T-helper 1 cell treated with Interleukin-12 subunit alpha and Interleukin-12 subunit beta and Interleukin-4 antibody, amounts not matched to agents 30 ng/mL and 1 ng/mL, for 36 hours (primary cell): ENCODE results near the gene B3GALNT2. TPM values are rescaled to one million over a fixed set of nuclear protein-coding genes. Genes with fewer than 3 reads are reported as not detected.
"Not testable (repeated sequence)": the region's sequence is repeated elsewhere in the genome, so short reads cannot be mapped to it uniquely, and the experiment has no call there.

Source experiments
- intact Hi-C: fragments of 100-400 bp; cut with micrococcal nuclease; formaldehyde crosslinking; loops from one replicate; pipeline ENCODE4 v1.15.1; 2024
- total RNA-seq: library from RNA; stranded (reverse); gene quantifications from 2 replicates; pipeline ENCODE4 v1.2.3, GENCODE V29; 2022

The B3GALNT2 gene
- total RNA-seq, 1 donor from 2014 or later, result 9.2 TPM

DNA sequence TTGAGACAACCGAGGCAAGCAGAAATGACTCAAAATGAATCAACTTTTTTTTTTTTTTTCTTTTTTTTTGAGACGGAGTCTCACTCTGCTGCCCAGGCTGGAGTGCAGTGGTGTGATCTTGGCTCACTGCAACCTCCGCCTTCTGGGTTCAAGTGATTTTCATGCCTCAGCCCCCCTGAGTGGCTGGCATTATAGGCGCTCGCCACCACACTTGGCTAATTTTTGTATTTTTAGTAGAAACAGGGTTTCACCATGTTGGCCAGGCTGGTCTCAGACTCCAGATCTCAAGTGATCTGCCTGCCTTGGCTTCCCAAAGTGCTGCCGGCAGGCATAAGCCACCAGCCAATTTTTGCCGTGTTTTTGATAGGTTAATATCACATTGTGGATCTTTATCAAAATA, 46.4 kb downstream of the B3GALNT2 start:
- intact Hi-C loops, result not testable (repeated sequence)

DNA sequence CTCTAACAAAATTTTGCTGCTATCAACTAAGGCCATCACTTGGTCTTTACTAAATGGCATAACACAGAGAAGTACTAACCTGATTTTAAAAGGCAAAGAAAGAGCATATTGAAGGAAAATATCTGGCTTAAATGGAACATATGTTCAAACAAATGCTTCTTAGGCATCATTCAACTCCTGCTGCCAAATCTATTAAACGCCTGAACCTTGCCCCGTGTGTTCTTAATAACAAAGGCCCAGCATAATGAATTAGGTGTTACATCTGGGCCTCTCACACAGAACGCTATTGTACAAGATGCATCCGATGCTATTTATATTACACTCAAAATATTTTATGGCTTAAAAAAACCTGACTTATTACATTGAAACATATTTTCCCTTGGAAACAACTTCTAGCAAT, 48.4 kb downstream of the B3GALNT2 start:
- intact Hi-C loops, result no loop called here

DNA sequence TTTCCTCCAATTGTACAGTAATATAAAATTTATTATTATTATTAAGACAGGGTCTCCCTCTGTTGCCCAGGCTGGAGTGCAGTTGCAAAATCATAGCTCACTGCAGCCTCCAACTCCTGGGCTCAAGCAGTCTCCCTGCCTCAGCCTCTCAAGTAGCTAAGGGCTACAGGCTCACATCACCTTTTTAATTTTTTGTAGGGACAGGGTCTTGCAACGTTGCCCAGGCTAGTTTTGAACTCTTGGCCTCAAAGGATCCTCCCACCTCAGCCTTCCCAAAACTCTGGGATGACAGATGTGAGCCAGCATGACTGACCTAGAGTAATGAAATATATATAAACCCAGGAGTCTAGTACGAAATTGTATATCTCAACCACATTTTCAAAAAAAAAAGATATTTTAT, 49.2 kb downstream of the B3GALNT2 start:
- intact Hi-C loops, result no loop called here

DNA sequence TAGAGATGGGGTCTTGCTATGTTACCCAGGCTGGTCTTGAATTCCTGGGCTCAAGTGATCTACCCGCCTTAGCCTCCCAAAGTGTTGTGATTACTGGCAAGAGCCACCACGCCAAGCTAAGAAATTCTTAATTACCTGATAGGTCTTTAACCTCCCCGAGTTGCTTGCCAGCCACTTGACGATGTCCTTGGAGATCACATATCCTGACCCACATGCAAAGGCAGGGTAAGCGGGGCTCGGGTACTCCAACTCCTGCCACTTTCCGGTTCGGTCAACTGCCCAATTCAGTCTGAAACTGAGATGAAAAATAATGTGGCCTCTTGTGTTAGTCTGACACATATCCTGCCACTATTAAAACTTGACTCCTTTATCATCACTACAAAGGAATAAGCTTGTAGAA, 50.2 kb downstream of the B3GALNT2 start:
- intact Hi-C loops, result no loop called here

DNA sequence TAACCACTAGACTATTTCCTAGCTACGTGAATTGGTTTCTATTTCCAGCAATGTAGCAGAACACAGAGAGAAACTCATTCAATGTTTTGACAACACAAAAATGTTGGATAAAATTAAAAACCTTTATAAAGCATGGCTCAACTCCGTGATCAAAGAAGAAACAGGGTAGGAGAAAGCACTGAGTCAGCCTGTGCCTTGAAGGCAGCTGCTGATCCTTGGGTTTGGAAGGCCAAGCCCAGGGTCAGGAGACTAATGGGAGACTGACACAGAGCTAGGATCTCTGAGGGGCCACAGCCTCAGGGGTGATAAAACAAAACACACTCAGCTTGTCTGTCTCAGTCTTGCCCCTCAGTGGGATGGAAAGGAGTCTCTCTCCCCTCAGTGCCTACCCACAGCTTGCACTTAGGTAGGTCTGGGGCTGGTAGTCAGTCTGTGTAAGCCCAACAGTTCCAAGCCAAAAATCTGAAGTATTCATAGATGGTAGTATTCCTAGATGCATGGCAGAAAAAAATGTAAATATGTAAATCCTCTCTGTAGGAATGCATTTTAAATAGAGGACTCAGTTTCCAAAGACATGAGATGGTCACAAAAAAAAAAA, 53.3 kb downstream of the B3GALNT2 start:
- intact Hi-C loops, result no loop called here

DNA sequence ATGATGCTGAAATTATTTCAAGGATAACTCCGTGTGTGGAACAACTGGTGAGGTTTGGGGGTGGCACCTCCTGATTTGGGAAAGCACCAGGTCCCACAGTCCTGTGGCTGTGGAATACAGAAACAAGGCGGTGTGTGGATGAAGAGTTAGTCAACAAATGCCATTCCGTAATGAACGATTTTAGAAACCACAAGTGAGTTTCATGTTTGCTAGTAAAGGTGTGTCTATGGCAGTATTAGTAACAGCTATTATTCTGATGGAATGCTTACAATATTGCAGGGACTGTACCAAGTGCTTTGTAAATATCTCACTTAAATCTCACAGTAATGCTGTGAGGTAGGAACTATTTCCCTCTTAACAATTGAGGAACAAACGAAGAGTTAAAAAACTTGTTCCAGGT, 53.8 kb downstream of the B3GALNT2 start:
- intact Hi-C loops, result no loop called here

DNA sequence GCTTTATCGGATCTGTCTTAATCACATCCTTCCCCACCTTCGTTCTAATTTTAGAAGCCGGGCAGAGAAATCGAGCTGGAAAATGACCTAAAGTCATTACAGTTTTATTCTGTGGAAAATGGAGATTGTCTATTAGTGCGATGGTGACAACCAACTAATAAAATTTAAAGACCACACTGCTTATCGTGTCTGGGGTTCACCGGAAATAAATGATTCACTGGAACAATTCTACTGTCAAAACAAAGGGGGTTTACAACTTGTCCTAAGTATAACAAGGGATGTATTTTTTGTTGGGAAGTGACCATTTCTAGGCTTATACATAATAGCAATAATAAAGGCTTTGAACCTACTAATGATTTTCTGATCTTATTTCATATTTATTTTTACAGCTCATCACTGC, 55.6 kb downstream of the B3GALNT2 start:
- intact Hi-C loops, result no loop called here

DNA sequence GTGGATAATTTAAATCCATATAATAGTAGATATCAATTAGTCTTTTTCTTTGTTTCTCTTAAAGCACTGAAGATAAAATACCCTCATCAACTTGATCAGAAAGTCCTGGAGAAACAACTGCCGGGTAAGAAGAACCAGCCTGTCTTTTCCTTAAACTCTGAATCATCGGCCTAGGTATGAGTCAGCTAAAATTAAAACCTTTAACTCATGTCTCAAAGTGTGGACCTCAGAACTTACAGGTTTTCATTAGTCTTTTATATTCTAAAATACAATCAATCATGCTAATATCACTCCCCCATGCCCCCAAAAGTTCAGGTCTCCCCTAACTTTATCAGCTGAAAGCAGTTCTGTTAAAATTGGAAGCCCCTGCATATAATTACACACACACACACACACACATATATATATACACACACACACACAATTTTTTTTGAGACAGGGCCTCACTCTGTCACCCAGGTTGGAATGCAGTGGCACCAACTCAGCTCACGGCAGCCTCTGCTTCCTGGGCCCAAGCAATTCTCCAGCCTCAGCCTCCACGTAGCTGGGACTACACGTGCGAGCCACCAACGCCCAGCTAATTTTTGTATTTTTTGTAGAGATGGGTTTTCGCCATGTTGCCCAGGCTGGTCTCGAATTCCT, 61.3 kb downstream of the B3GALNT2 start:
- intact Hi-C loops, result no loop called here

DNA sequence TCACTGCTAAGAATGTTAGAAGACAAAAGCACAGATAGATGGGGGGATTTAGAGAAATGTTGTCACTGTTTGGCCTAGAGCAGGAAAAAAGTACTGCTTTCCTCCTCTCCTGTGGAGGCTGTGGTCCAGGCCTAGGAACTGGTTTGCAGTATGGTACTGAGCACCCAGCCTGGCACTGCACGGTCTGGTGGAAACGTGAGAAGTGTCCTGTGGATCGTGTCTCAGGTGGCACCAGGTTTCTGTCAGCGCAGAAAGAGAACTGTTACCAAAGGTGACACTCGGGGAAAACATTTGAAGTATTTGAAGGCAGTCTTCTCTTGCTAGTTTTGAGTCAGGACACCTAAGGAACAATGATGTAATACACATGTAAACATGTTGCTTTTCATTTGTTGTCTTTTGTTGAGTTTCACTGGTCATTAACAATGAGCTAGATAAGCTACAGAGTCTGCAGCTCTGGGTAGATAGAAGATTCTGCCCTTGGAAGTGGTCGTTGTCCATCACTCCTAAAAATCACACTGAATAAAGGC, 63.0 kb downstream of the B3GALNT2 start:
- intact Hi-C loops, result no loop called here

DNA sequence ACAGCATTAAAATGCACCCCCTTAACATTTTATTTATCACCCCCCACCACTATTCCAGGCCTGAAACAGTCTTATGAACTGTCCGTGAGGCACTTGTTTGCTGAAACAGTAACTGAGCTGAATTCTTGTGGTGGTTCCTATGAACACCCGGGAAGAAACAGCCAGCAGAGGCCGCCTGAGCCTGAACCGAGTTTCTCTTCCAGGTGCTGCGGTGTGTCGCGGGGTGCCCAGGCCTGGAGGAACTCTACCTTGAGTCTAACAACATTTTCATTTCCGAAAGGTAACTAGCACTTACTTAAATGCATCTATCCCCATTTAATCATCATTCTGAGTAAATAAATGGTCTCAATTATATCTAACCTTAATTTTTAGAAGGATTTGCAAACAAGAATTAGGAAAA, 70.3 kb downstream of the B3GALNT2 start:
- intact Hi-C loops, result no loop called here

DNA sequence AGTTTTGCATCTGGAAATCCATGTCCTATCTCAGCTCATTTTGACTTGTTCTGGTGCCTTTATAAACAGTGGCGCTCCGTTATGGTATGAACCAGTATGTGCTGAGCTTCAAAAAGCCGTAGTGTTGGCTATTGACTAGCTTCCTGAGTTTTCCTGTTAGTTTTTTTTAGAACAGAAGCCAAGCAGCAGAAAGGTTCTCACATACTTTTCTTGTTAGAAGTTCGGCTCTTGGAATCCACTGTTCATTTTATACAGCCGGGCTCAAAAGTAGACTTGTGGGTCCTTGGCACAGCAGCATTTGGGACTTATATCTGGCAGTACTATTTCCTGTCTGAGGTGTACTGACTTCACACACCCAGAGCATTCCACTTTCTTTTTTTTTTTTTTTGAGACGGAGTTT, 73.3 kb downstream of the B3GALNT2 start:
- intact Hi-C loops, result no loop called here

DNA sequence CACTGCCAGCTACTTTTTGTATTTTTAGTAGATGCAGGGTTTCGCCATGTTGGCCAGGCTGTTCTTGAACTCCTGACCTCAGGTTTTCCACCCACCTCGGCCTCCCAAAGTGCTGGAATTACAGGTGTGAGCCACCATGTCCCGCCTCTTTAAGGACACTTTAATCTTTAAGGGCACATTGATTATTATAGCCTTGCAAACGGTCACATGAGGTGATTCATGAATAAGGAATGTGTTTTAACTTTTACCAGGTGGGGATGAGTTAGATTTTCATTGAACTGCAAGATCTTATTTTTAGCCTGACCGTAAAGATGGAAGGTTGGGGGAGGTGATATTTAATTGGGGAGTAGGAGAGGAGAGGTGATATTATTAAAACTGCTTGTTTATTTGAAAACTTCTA, 75.1 kb downstream of the B3GALNT2 start:
- intact Hi-C loops, result no loop called here

DNA sequence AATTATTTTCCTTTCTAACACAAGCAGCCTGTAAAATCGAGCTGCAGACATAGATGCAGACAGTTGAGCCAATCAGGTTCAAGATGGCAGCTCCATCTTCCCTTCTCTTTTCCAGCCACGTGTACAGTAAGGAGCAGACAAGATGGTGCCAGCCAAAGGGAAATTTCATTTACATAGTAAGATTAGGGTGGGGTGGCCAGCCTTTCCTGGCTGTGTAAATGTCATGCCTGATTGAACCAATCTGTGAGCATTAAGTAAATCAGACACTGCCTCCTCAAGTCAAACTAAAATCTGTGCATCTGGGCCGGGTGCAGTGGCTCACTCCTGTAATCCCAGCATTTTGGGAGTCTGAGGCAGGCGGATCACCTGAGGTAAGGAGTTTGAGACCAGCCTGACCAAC, 76.8 kb downstream of the B3GALNT2 start:
- intact Hi-C loops, result no loop called here

DNA sequence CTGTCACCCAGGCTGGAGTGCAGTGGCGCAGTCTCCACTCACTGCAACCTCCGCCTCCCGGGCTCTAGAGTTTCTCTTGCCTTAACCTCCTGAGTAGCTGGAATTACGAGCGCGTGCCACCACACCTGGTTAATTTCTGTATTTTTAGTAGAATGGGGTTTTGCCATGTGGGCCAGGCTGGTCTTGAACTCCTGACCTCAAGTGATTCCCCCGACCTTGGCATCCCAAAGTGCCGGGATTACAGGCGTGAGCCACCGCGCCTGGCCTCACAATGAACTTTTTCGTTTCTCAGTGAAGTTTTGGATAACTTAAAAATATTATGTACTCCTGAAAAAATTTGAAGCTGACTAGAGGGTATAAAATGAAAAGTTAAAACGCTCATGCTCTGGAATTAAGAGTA, 77.6 kb downstream of the B3GALNT2 start:
- intact Hi-C loops, result no loop called here

DNA sequence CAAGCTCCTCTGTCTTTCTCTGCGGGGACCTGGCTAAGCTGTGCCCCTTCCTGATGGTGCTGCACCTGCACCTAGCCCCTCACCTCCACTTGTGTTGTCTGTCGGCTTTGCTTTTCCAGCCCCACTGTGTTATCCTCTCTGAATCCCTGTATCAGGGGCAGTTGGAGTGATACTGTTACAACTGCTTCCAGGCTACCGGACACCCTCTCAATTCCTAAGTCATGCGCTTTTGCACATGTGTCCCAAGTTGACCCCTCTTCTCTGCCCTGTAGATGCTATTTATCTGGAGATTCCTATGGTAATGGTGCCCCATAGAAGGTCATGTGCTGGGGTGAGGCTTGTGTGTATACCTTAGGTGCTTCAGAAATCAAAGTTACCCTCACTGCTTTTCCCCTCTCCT, 78.1 kb downstream of the B3GALNT2 start:
- intact Hi-C loops, result no loop called here

DNA sequence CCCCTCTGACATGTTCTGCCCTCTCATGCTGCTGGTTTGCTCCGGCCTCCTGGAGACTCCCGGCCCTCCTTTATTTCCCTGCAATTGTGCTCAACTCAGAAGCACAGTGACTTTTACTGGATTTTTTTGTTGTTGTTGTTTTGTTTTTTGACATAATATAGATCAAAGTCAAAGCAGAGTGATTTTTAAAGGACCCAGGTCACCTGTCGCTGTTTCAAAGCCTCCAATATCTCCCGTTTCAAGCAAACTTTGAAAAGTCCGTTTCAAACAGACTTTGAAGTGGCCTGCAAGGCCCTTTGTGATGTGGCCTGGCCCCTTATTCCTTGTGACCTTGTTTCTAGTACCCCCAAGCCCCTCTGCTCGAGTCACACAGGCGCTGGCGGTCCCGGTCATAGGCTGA, 78.9 kb downstream of the B3GALNT2 start:
- intact Hi-C loops, result no loop called here

DNA sequence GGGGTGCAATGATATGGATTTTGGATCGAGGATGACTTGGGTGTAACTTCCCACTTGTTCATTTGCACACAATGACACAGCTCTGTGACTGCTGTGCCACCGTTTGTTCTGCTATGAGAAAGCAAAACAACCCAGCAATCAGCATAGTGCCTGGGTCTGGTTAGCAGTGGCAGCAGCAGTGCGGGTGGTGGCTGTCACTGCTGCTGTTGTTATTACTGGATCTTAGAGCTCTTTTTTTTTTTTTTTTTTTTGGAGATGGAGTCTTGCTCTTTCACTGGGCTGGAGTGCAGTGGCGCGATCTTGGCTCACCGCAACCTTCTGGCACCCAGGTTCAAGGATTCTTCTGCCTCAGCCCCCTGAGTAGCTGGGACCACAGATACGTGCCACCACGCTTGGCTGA, 80.2 kb downstream of the B3GALNT2 start:
- intact Hi-C loops, result no loop called here

DNA sequence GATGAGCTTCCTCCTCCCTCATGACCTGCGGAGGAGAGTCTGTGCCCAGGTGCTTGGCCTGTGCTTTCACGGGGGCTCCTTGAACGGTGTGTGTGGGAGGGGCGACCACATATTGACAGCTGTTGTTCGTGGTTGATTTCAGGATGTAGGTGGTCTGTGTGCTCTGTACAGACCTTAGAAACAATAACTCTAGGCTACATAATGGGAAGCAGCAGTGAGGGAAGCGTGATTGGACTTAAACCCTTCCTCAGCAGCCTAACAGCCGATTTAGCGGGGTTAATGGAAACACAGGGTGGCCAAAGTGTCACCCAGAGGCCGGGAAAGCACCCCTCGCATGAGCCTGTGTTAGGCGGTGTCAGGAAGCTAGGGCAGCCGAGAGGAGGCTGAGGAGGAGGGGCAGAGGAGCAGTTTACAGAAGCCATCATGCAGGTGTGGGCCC, 81.0 kb downstream of the B3GALNT2 start:
- intact Hi-C loops, result no loop called here

DNA sequence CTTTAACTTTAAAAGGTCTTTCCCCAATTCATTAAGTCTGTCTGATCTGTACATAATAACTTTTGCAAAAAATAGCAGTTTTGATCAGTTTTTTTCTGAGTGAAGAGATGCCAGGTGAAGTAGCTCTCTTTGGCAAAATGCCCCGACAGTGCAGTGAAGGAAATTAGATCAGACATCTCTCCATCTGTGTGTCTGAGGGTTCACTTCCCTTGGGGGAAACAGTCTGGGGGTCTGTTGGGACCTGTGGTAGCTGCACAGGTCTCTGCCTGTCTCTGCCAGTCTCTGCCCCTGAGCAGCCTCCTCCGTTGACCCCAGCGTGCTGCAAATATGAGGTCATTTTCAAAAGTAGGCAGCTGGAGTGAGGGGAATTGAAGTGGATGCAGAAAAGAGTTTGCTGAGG, 82.5 kb downstream of the B3GALNT2 start:
- intact Hi-C loops, result no loop called here

DNA sequence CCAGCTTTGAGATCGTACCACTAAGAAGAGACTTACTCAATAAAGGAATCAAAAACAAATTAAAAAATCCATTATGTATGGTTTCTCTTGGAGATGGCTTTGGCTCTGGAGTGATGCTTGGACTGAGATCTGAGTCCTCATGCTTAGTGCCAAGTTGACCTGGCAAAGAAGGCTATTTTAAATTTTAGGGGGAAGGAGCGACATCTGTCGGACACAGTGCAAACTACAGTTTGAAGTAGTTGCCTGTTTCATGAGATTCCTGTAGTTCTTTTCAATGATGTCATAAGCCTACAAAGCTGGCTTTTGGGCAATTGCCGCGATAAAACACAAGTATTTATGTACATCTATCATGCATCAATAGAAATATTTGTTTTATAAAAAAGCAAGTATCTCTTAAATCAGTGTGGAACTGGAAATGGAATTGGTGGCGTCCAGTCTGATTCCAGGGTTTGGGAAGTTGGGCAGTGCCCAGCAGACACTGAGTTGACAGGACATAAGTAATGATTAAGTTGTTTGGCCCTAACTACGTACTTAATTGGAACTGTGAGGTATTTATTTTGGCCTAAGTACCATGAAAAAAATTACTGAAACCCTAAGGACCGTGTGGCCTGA, 87.1 kb downstream of the B3GALNT2 start:
- intact Hi-C loops, result loop anchor here (1.0 to 5.0 kb wide), 10 partner anchors 50 to 930 kb away; partner anchors contain the start of genes B3GALNT2, RBM34, TBCE and TOMM20

DNA sequence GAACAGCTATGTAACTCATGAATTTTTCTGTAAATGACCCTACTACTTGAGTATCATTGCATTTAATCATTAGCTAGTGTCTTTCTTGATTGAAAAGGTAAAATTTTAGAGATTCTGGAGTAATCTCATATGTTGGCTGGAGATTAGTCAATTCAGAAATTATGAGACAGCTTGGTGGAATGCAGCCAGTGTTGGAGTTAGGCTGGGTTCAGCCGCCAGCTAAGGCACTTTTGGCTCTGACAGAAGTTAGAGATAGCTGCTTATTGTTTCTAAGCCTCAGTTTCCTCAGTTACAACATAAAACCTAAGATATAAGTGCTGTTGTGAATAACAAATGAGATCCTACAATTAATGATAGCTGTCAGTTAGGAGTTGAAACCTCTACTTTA, 87.6 kb downstream of the B3GALNT2 start:
- intact Hi-C loops, result loop anchor here (1.0 to 5.0 kb wide), 10 partner anchors 50 to 930 kb away; partner anchors contain the start of genes B3GALNT2, RBM34, TBCE and TOMM20
